GM21576 (cell line): ENCODE results near the gene AXIN1.
"Not testable (repeated sequence)": the region's sequence is repeated elsewhere in the genome, so short reads cannot be mapped to it uniquely, and the experiment has no call there.

Source experiments
- ATAC-seq: cut with Tn5 transposase; IDR thresholded peaks from one replicate; pipeline ENCODE4 v1.9.1; 2021; ENCODE audit warnings: mild to moderate bottlenecking, moderate library complexity; ENCODE audit not compliant: unreplicated experiment

AXIN1 gene

DNA sequence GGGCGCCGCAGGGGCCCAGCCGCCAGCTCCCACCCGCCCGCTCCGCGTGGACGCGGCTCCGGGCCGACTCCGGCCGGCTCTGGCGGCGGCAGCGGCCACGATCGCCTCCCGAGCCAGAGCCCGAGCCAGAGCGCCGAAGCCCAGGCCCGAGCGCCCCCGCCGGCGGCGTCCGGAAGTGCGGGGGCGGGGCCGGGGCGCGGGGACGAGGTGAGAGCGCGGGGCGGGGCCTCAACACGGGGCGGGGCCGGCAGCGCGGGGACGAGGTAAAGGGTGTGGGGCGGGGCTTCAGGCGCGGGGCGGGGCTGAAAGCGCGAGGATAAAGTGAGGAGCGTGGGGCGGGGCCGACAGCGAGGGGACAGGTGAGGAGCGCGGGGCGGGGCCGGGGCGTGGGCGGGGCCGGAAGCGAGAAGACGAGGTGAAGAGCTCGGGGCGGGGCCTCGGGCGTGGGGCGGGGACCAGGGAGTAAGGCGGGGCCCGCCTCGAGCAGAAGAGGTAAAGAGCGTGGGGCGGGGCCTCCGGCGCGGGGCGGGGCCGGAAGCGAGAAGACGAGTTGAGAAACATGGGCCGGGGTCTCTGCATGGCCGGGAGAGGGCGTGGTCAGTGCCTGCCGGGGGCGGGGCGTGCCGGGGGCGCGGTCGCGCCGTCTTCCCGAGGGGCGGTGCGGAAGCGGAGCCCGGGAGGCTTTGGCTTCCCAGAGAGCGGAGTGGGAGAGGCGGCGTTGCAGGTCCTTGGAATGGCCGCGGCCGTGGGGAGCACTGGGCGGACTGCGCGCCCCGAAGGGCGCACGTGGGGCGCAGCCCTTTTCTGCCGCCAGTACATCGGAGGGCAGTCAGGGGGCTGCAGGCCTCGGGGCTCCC lies at the start of gene AXIN1:
Gene AXIN1 (minus strand): TSS at position 177 of the 857 bp plus-strand sequence. CDS start 5,698 bp downstream, outside the sequence.
- peak; percentile 50 for ATAC-seq

GRCh38 chr16:401468-402348 lies 49.2 kb upstream of the AXIN1 start, which contains the start of gene DECR2:
Gene DECR2, plus strand, starts transcription at chr16:401885. Its CDS starts 79 bp downstream, at chr16:401964.
- peak; percentile 38 for ATAC-seq

DNA sequence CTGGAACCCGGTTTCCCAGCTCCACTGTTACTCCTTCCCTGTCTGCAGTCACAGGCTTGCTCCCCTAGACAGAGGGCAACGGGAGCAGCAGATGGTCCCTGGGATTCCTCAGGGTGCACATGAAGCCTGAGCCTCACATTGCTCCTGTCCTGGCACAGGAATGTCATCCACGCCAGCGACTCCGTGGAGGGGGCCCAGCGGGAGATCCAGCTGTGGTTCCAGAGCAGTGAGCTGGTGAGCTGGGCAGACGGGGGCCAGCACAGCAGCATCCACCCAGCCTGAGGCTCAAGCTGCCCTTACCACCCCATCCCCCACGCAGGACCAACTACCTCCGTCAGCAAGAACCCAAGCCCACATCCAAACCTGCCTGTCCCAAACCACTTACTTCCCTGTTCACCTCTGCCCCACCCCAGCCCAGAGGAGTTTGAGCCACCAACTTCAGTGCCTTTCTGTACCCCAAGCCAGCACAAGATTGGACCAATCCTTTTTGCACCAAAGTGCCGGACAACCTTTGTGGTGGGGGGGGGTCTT lies 47.6 kb upstream of the AXIN1 start:
- ATAC-seq: no peak

DNA sequence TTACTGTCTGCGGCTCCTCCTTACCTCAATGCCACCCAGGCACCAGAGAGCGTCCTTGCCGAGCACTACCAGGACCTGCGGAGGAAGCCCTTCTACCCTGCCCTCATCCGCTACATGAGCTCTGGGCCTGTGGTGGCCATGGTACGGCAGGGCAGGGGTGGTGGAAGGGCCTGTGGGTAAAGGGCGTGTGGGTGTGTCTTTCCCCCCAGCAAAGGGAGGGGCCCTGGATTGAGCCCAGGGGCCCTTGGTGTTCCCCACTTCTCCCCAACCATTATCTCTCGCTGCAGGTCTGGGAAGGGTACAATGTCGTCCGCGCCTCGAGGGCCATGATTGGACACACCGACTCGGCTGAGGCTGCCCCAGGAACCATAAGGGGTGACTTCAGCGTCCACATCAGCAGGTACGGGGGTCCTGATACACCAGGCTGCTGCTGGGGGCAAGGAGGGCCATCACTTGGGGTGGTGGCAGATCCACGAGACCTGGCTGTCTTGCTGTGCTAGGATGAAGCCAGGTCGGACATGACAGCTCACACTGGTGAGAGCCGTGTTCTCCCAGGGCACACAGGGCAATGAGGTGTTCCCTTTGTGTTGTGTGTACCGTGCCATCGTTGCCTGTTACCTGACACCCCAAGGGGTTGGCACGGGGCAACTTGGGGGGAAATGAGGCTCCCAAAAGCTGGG lies 47.0 kb upstream of the AXIN1 start:
- ATAC-seq: no peak

- no peak for ATAC-seq
Observed at GRCh38 chr16:398561-399339, 46.2 kb upstream of the AXIN1 start.

- no peak for ATAC-seq
Observed at GRCh38 chr16:397736-398332, 45.3 kb upstream of the AXIN1 start.

DNA sequence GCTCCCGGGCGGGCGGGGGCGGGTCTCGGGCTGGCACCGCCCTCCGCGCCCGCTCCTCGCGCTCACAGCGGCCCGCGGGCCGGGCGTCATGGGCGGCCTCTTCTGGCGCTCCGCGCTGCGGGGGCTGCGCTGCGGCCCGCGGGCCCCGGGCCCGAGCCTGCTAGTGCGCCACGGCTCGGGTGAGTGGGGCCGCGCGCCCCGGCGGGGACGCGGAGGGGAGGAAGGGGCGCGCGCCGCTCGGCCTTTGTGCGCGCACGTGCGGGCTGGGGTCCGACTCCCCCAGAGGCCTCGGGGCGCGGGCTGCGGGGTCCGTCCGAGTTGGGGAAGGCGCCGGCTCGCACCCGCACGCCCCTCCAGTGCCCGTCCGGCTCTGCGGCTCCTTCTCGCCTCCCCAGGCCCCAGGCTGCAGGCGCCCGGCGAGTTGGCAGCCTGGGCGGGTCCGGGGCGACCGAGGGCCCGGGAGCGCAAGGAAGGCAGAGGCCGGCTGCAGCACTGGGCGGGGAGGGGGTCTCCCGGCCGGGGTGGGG lies 44.7 kb upstream of the AXIN1 start, which contains the start of gene NME4:
Gene NME4 (plus strand): TSS at position 65 of the 527 bp plus-strand sequence. CDS start 24 bp downstream, at position 89.
- ATAC-seq: no peak

GRCh38 chr16:396605-397004 lies 44.1 kb upstream of the AXIN1 start:
- no peak for ATAC-seq

DNA sequence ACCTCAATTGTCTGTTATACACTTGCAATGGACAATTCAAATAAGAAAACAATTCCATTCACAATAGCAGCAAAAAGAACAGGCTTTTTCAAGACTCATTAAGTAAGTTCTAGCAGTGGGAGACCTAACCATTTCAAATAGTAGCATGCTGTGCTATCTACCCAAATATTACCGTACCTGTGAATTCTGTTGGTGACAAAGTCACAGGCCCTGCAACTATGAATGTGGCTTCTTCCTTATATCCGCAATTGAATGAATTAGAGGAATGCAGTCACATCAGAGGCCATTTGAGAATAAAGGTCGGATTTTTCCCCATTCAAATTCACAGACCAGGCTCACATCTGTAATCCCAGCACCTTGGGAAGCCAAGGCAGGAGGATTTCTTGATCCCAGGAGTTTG lies 43.7 kb upstream of the AXIN1 start:
- ATAC-seq: no peak

DNA sequence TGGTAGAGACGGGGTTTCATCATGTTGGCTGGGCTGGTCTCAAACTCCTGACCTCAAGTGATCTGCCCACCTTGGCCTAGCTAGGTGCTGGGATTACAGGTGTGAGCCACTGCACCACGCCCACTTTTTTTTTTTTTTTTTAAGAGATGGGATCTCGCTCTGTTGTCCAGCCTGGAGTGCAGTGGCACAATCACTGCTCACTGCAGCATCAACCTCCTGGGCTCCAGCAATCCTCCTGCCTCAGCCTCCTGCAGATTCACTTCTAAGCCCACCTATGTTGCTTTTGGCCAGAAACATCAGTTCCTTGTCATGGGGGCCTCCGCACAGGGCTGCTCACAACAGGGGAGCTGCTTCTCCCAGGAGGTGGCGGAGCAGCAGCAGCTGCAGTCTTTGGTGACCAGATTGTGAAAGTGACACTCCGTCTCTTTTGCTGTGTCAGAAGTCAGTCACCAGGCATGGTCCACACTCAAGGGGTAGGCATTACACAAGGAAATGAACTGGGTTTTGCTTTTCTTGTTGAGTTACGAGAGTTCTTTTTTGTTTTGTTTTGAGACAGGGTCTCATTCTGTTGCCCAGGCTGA lies 40.0 kb upstream of the AXIN1 start:
- no peak for ATAC-seq

DNA sequence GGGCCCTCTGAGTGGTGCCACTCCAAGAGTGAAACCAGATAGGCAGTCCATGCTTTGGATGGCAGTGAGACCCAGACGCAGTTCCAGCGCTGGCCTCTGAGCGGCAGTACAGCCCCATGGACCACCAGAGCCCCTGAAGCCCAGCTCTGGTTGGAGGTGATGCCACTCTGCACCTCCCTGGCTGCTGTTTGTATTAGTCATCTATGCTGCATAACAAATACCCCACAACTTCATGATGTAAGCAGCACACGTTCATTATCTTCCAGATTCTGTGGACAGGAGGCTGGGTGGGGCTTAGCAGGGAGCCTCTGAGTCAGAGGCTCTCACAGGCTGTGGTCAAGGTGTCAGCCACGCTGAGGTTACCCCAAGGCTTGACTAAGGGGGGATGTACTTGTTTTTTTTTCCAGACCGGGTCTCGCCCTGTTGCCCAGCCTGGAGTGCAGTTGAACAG lies 39.4 kb upstream of the AXIN1 start:
- ATAC-seq: no peak

DNA sequence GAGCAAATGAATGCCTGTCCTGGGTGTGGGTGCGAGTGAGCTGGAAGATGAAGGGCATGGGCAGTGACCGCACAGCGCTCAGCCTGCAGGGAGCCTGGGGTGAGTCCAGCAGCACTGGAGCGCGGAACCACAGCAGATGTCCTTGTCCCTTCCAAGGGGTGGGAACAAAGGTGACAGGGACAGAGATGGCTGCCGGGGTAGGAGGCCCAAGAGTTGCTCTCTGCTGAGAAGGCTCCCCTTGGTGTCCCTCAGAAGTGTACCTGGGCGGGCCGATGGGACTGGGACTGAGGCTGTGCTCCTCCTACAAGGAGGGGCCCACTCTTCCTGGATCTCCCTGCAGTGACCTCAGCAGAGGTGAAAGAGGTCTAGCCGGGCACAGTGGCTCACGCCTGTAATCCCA lies 36.8 kb upstream of the AXIN1 start:
- no peak for ATAC-seq

DNA sequence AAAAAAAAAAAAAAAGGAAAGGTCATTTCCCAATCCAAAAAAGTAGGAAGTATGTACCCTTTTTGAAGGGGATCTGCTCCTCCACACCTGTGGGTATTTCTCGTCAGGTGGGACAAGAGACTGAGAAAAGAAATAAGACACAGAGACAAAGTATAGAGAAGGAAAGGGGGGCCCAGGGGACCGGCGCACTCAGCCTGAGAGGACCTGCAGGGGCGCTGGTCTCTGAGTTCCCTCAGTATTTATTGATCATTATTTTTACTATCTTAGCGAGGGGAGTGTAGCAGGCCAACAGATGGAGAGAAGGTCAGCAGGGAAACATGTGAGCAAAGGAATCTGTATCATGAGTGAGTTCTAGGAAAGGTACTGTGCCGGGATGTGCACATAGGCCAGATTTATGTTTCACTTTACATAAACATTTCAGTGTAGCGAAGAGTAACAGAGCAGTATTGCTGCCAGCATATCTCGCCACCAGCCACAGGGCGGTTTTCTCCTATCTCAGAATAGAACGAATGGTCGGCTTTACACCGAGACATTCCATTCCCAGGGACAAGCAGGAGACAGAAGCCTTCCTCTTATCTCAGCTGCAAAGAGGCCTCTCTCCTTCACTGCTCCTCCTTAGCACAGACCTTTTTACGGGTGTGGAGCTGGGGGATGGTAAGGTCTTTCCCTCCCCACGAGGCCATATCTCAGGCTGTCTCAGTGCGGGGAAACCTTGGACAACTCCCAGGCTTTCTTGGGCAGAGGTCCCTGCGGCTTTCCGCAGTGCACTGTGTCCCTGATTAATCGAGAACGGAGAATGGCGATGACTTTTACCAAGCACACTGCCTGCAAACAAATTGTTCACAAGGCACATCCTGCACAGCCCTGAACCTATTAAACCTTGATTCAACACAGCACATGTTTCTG lies 35.5 kb upstream of the AXIN1 start:
- ATAC-seq: not testable (repeated sequence)

GRCh38 chr16:386641-387156 lies 34.2 kb upstream of the AXIN1 start:
- ATAC-seq: no peak

DNA sequence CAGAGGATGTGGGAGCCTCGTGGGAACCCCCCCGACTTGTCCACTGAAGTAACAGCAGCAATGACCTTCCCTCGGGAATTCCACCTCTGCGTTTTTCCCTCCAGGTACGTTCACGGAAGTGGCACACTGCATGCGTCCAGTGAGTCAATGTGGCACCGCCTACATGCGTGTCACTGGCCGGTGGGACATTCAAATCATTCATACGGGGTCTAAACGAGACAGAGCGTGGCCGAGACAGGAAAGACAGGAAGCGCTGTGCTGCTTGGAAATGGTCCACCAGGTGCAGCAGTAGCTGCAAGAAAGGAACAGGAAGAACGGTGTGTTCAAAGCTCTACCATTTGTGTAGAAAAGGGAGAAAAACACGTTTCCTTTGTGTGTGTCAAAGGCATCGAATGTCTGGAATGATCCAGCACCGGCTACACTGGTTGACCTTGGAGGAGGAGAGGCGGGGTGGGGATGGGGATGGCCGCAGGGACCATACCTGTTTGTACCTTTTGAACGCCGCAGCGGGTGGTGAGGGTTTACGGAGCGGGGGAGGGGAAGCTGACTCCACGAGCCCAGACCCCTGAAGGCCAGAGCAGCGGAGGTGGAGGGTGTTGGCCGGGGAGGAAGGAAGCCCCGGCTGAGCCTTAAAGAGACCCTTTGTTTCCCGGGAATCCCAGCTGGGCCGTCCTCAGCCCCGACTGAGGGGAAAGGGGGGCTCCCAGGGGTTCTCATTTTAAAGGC lies 31.0 kb upstream of the AXIN1 start:
- no peak for ATAC-seq

DNA sequence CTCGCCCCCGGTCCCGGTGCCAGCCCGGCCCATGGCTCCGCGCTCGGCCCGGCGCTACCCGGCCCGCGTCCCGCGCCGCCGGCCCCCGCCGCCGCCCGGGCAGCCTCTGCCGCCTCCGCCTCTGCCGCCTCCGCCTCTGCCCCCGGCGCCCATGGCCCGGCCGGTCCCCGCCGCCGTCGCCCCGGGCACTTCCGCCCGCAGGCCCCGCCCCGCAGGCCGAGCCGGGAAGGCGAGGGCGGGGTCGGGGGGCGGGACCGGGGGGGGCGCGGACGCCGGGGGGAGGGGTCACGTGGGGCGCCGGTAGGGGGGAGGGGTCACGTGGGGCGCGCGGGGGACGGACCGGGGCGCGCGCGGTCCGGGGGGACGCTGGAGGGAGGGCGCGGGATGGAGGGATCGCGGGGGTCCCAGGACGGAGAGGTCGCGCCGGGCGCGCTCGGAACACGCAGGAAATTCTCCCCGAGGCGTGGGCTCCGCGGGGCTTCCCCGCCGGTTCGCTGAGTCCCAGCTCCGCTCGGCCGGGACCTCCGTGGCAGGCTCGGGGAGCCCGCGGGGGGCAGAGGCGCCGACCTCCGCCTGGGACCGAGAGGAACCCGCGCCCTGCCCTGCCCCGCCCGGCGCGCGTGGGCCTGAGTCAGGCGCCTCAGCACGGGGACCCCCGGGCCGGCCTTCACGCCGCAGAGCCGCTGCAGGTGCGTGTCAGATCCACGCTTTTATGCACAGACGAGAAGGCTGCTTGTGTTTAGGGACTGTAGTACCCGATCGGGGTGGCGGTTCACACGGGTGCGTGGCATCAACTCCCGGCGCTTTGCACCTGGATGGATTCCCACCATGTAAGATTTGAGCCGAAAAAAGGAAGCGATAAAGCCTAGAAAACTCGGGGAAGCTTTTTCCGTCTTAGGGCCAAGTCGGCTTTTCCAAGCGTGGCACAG lies 29.5 kb upstream of the AXIN1 start, which contains the start of gene PGAP6:
Gene PGAP6 (minus strand): TSS at position 190 of the 929 bp plus-strand sequence. CDS start 157 bp downstream, at position 33.
- ATAC-seq: peak; percentile 37
